GM12878 (cell line): ENCODE data around the gene GBA2. TPM values are rescaled to one million over a fixed set of nuclear protein-coding genes. Genes with fewer than 3 reads are reported as not detected.
A peak's percentile ranks its signal among the peaks of the same experiment; 100 is the strongest.

Experiments used
- ATAC-seq: fragments of 200-7000 bp; cut with Tn5 transposase; 3 replicates; pipeline ENCODE4 v1.9.1; 2020; ENCODE audit warnings: mild to moderate bottlenecking, moderate library complexity
- BruUV-seq: library from RNA; stranded (reverse); fragments of 400-500 nt; replicated peaks from 2 replicates; lab custom pipeline; 2021; lab: Mats Ljungman, UMichigan
- CTCF ChIA-PET: fragments of 300-600 bp; sonication (Branson Sonifier 250); formaldehyde crosslinking; extraction: SDS; loops from one replicate; lab custom pipeline; 2021; ENCODE audit warnings: inconsistent platforms; lab: Yijun Ruan, JAX
- POLR2A ChIA-PET: fragments of 350-600 bp; formaldehyde crosslinking; extraction: SDS; loops from one replicate; lab custom pipeline; 2021; ENCODE audit warnings: inconsistent platforms; lab: Charles Lee
- RAD21 ChIA-PET: fragments of 300-600 bp; sonication (Branson Sonifier 250); formaldehyde crosslinking; loops from one replicate; lab custom pipeline; 2023; ENCODE audit warnings: antibody characterized with exemption; ENCODE audit not compliant: unreplicated experiment; lab: Charles Lee
- SMC1A ChIA-PET: fragments of 300-600 bp; sonication (Branson Sonifier 250); formaldehyde crosslinking; loops from one replicate; lab custom pipeline; 2023; ENCODE audit not compliant: unreplicated experiment, uncharacterized antibody; lab: Charles Lee
- DNase-seq: peaks from one replicate; pipeline ENCODE4 v3.0.0-alpha.2; 2011; ENCODE audit warnings: low read depth, low spot score
- FAIRE-seq: peaks from 3 replicates; lab custom pipeline; 2011; peaks lifted over from hg19 to GRCh38; lab: Jason Lieb, UNC
- H2AFZ ChIP-seq: 2 replicates; pipeline ENCODE4 v1.6.0; 2011; ENCODE audit warnings: low read depth, low read length, control low read depth; ENCODE audit not compliant: control insufficient read depth
- H3K27ac ChIP-seq: 2 replicates; pipeline ENCODE4 v1.5.1; 2011; ENCODE audit warnings: control low read depth; ENCODE audit not compliant: control insufficient read depth, insufficient read depth
- H3K27me3 ChIP-seq, 2 experiments: replicated peaks in 1 of 2; 2 replicates each; pipeline versions ENCODE4 v1.6.0 to v1.6.1; 2011; ENCODE audit warnings: low read length in 1 of 2; ENCODE audit not compliant: control insufficient read depth in 2 of 2, insufficient read depth in 2 of 2
- H3K36me3 ChIP-seq, 2 experiments: 2 replicates each; pipeline ENCODE4 v1.5.1; 2011; ENCODE audit warnings: low read length in 1 of 2; ENCODE audit not compliant: control insufficient read depth in 2 of 2, insufficient read depth in 2 of 2
- H3K4me1 ChIP-seq: 2 replicates; pipeline ENCODE4 v1.6.1; 2011; ENCODE audit warnings: mild to moderate bottlenecking, low read length, moderate library complexity, mixed read lengths; ENCODE audit not compliant: control insufficient read depth, insufficient read depth
- H3K4me2 ChIP-seq: 2 replicates; pipeline ENCODE4 v1.6.0; 2011; ENCODE audit warnings: control low read depth; ENCODE audit not compliant: control insufficient read depth, insufficient read depth
- H3K4me3 ChIP-seq: fragments of 200-600 bp; sonication (generic); 2 replicates; pipeline ENCODE4 v1.5.1; 2016
- H3K79me2 ChIP-seq: 2 replicates; pipeline ENCODE4 v1.6.0; 2011; ENCODE audit warnings: low read length; ENCODE audit not compliant: control insufficient read depth, insufficient read depth
- H3K9ac ChIP-seq: 2 replicates; pipeline ENCODE4 v1.8.0; 2011; ENCODE audit warnings: low read length, control low read depth, mixed read lengths; ENCODE audit not compliant: control insufficient read depth, insufficient read depth
- H3K9me3 ChIP-seq: replicated peaks from 3 replicates; pipeline ENCODE4 v1.5.1; 2011; ENCODE audit warnings: mild to moderate bottlenecking, low read length; ENCODE audit not compliant: control insufficient read depth, insufficient read depth
- H4K20me1 ChIP-seq: 2 replicates; pipeline ENCODE4 v1.6.0; 2011; ENCODE audit not compliant: control insufficient read depth, insufficient read depth
- BHLHE40 ChIP-seq, 2 experiments: fragments of 450-650 bp in 1 of 2; IDR thresholded peaks; 2 replicates each; pipeline ENCODE4 v1.6.1; 2011 to 2017; ENCODE audit warnings: low read depth in 2 of 2, borderline replicate concordance in 1 of 2, improper control_type of control experiment in 1 of 2, low read length in 1 of 2, mild to moderate bottlenecking in 1 of 2
- CEBPB ChIP-seq, 2 experiments: fragments of 150-350 bp in 1 of 2; IDR thresholded peaks; 2 replicates each; pipeline ENCODE4 v1.6.1; 2012 to 2014; ENCODE audit warnings: low read depth in 2 of 2, low read length in 2 of 2, borderline replicate concordance in 1 of 2, inconsistent platforms in 1 of 2
- CHD4 ChIP-seq: fragments of 200-600 bp; sonication (generic); IDR thresholded peaks from 2 replicates; pipeline ENCODE4 v1.6.1; 2016; ENCODE audit warnings: mild to moderate bottlenecking
- FOS ChIP-seq: IDR thresholded peaks from 3 replicates; pipeline ENCODE4 v1.6.1; 2011; ENCODE audit warnings: borderline replicate concordance; ENCODE audit not compliant: insufficient read length; ENCODE audit errors: extremely low read depth
- HDAC2 ChIP-seq: fragments of 200-600 bp; sonication (generic); IDR thresholded peaks from 2 replicates; pipeline ENCODE4 v1.6.1; 2017
- MEF2B ChIP-seq: fragments of 450-650 bp; IDR thresholded peaks from 2 replicates; pipeline ENCODE4 v1.6.1; 2018; ENCODE audit warnings: mild to moderate bottlenecking, moderate library complexity; ENCODE audit not compliant: partially characterized antibody, poor library complexity, severe bottlenecking
- MTA3 ChIP-seq: IDR thresholded peaks from 2 replicates; pipeline ENCODE4 v1.6.1; 2012; ENCODE audit warnings: low read length, inconsistent platforms, borderline replicate concordance
- MXI1 ChIP-seq: fragments of 150-350 bp; IDR thresholded peaks from 2 replicates; pipeline ENCODE4 v1.6.1; 2011; ENCODE audit warnings: low read depth, mild to moderate bottlenecking, inconsistent platforms, low read length, improper control_type of control experiment
- NFXL1 ChIP-seq: fragments of 450-650 bp; IDR thresholded peaks from 2 replicates; pipeline ENCODE4 v1.6.1; 2017; ENCODE audit warnings: antibody characterized with exemption, mild to moderate bottlenecking, borderline replicate concordance
- NR2C2 ChIP-seq: IDR thresholded peaks from 2 replicates; pipeline ENCODE4 v1.6.1; 2011; ENCODE audit warnings: borderline replicate concordance, low read depth; ENCODE audit not compliant: control insufficient read depth, insufficient read length
- ZNF24 ChIP-seq: fragments of 450-650 bp; IDR thresholded peaks from 2 replicates; pipeline ENCODE4 v1.6.1; 2017; ENCODE audit warnings: antibody characterized with exemption, mild to moderate bottlenecking
- WGBS: methylation state at CpG from one replicate; pipeline ENCODE4 v1.1.6; 2016; ENCODE audit warnings: low lambda C conversion rate; ENCODE audit not compliant: insufficient replicate concordance, insufficient coverage; ENCODE audit errors: missing lambda C conversion rate; 5-methylcytosine and 5-hydroxymethylcytosine counted together
- in situ Hi-C: fragments of 300-500 bp; cut with MboI; formaldehyde crosslinking; loops from 9 replicates; pipeline ENCODE4 v1.14.3; 2018; ENCODE audit warnings: mixed read lengths
- intact Hi-C: fragments of 100-400 bp; cut with micrococcal nuclease; formaldehyde crosslinking; loops from one replicate; pipeline ENCODE4 v1.14.2; 2022; ENCODE audit not compliant: unreplicated experiment
- polyA plus RNA-seq, 11 experiments: library from polyadenylated mRNA; depleted of rRNA in 4 of 11; unstranded in 6 of 11; stranded (reverse) in 5 of 11; fragments of >200 nt; fragmentation: Nextera tagmentation in 4 of 11; fragmentation: Illumina TruSeq in 1 of 11; extraction: Ambion mirVana in 4 of 11; extraction: Trizol in 1 of 11; gene quantifications; 1 replicate in 1 of 11; 2 replicates in 10 of 11; pipeline versions ENCODE4 v1.2.1 to v1.2.3, GENCODE V29; 2011 to 2016; ENCODE audit warnings: inconsistent platforms in 2 of 11, missing spikeins in 2 of 11, low read depth in 1 of 11
- total RNA-seq, 4 experiments: library from RNA; depleted of rRNA in 3 of 4; stranded (reverse); fragments of >200 nt in 3 of 4; fragmentation: Illumina TruSeq in 1 of 4; extraction: Trizol in 1 of 4; gene quantifications; 2 replicates each; pipeline versions ENCODE4 v1.2.1 to v1.2.3, GENCODE V29; 2013 to 2021
- TF ChIP-seq, protein P1 (sequence below): IDR thresholded peaks from 2 replicates; pipeline ENCODE4 v1.6.1; 2012; ENCODE audit warnings: low read depth, low read length, improper control_type of control experiment
- TF ChIP-seq, protein P2 (sequence below): IDR thresholded peaks from 2 replicates; pipeline ENCODE4 v1.6.1; 2012; ENCODE audit warnings: improper control_type of control experiment, low read depth, low read length; ENCODE audit not compliant: insufficient replicate concordance
- TF ChIP-seq, protein P3 (sequence below): IDR thresholded peaks from 2 replicates; pipeline ENCODE4 v1.6.1; 2011; ENCODE audit warnings: borderline replicate concordance, low read depth, mild to moderate bottlenecking, moderate library complexity, low read length; ENCODE audit not compliant: insufficient read depth, poor library complexity, severe bottlenecking
- TF ChIP-seq, protein P4 (sequence below): IDR thresholded peaks from 2 replicates; pipeline ENCODE4 v1.6.1; 2012; ENCODE audit warnings: low read length, inconsistent platforms

The GBA2 gene
- total and polyA plus RNA-seq, 10 of the 15 experiments (the other 5 are each of a cell fraction or from before 2014, with no cell fraction given), result 15.3 to 45.1 (median 29.1) TPM

DNA sequence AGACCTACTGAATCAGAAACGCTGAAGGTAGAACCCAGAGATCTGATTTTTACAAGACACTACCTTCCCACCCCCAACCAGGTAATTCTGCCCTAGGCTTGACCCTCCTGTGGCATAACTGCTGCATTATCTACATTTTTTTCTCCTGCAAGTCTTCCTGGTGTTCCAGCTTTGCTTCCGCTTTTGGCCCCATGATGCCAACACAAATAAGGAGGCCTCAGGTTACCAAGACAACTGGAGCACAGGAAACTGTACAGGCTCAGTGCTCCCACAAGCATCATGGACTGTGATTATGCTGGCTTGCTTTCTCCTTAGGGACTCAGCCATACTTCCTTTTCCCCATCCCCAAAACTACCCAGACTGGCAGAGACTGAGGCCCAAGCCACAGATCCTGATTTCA is 11.6 kb upstream of the GBA2 start:
- Histone ChIP-seq H3K27me3 (no peaks in the 10 kb centered on the region), H2AFZ (no peak overlapping the region), H3K4me2 (peak overlapping the region; percentile 41; the same call in 1 of the 2 replicates), H3K9ac (no peak overlapping the region), H3K4me1 (peaks cover 22% of the 10 kb centered on the region), H3K9me3 (no peaks in the 10 kb centered on the region), H3K79me2 (peaks cover 35% of the 10 kb centered on the region), H3K36me3 (no peaks in the 10 kb centered on the region), H3K27ac (no peak overlapping the region), H3K4me3 (no peak overlapping the region), H4K20me1 (no peaks in the 10 kb centered on the region)
- RAD21 ChIA-PET, result interaction anchor here (0.7 to 2.2 kb wide), 4 partner anchors 32 to 124 kb away, joined by 3 to 6 read pairs (median 3); no protein-coding TSS in a partner anchor
- BruUV-seq, result TSS peak; percentile 1
- CTCF ChIA-PET, result interaction anchor here (0.7 to 1.9 kb wide), 5 partner anchors 9 to 66 kb away, joined by 3 to 5 read pairs (median 4); no protein-coding TSS in a partner anchor
- intact Hi-C loops, result no loop called here
- no peak for FAIRE-seq
- POLR2A ChIA-PET, result interaction anchor here (1.0 to 1.3 kb wide), 5 partner anchors 10 to 113 kb away, joined by 3 to 4 read pairs (median 3); no protein-coding TSS in a partner anchor
- SMC1A ChIA-PET, result interaction anchor here (0.9 to 3.2 kb wide), 8 partner anchors 13 to 66 kb away, joined by 3 to 19 read pairs (median 4); no protein-coding TSS in a partner anchor
- DNase-seq, result no peak
- in situ Hi-C loops, result no loop called here
- no peak for TF ChIP-seq MTA3
- TF ChIP-seq FOS, result no peak
- TF ChIP-seq NR2C2, result no peak
- TF ChIP-seq, protein P1, sequence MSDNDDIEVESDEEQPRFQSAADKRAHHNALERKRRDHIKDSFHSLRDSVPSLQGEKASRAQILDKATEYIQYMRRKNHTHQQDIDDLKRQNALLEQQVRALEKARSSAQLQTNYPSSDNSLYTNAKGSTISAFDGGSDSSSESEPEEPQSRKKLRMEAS, result no peak
- TF ChIP-seq BHLHE40 (IDR thresholded peaks at IDR 0.05; ENCODE audit: borderline replicate concordance in 1 of 2, low read depth in 2 of 2, low read length in 1 of 2), result no peak
- TF ChIP-seq, protein P2, sequence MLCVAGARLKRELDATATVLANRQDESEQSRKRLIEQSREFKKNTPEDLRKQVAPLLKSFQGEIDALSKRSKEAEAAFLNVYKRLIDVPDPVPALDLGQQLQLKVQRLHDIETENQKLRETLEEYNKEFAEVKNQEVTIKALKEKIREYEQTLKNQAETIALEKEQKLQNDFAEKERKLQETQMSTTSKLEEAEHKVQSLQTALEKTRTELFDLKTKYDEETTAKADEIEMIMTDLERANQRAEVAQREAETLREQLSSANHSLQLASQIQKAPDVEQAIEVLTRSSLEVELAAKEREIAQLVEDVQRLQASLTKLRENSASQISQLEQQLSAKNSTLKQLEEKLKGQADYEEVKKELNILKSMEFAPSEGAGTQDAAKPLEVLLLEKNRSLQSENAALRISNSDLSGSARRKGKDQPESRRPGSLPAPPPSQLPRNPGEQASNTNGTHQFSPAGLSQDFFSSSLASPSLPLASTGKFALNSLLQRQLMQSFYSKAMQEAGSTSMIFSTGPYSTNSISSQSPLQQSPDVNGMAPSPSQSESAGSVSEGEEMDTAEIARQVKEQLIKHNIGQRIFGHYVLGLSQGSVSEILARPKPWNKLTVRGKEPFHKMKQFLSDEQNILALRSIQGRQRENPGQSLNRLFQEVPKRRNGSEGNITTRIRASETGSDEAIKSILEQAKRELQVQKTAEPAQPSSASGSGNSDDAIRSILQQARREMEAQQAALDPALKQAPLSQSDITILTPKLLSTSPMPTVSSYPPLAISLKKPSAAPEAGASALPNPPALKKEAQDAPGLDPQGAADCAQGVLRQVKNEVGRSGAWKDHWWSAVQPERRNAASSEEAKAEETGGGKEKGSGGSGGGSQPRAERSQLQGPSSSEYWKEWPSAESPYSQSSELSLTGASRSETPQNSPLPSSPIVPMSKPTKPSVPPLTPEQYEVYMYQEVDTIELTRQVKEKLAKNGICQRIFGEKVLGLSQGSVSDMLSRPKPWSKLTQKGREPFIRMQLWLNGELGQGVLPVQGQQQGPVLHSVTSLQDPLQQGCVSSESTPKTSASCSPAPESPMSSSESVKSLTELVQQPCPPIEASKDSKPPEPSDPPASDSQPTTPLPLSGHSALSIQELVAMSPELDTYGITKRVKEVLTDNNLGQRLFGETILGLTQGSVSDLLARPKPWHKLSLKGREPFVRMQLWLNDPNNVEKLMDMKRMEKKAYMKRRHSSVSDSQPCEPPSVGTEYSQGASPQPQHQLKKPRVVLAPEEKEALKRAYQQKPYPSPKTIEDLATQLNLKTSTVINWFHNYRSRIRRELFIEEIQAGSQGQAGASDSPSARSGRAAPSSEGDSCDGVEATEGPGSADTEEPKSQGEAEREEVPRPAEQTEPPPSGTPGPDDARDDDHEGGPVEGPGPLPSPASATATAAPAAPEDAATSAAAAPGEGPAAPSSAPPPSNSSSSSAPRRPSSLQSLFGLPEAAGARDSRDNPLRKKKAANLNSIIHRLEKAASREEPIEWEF, result no peak
- TF ChIP-seq ZNF24, result no peak
- TF ChIP-seq, protein P3, sequence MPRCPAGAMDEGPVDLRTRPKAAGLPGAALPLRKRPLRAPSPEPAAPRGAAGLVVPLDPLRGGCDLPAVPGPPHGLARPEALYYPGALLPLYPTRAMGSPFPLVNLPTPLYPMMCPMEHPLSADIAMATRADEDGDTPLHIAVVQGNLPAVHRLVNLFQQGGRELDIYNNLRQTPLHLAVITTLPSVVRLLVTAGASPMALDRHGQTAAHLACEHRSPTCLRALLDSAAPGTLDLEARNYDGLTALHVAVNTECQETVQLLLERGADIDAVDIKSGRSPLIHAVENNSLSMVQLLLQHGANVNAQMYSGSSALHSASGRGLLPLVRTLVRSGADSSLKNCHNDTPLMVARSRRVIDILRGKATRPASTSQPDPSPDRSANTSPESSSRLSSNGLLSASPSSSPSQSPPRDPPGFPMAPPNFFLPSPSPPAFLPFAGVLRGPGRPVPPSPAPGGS, result no peak
- TF ChIP-seq, protein P4, sequence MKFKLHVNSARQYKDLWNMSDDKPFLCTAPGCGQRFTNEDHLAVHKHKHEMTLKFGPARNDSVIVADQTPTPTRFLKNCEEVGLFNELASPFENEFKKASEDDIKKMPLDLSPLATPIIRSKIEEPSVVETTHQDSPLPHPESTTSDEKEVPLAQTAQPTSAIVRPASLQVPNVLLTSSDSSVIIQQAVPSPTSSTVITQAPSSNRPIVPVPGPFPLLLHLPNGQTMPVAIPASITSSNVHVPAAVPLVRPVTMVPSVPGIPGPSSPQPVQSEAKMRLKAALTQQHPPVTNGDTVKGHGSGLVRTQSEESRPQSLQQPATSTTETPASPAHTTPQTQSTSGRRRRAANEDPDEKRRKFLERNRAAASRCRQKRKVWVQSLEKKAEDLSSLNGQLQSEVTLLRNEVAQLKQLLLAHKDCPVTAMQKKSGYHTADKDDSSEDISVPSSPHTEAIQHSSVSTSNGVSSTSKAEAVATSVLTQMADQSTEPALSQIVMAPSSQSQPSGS, result no peak
- TF ChIP-seq HDAC2, result no peak
- TF ChIP-seq CEBPB (IDR thresholded peaks at IDR 0.05; ENCODE audit: borderline replicate concordance in 1 of 2, low read depth in 2 of 2, low read length in 2 of 2), result no peak
- no peak for TF ChIP-seq NFXL1
- no peak for TF ChIP-seq MEF2B
- no peak for TF ChIP-seq CHD4
- TF ChIP-seq MXI1, result no peak
- WGBS, result 97% methylated on average over 2 of the region's 2 CpGs
- ATAC-seq, result no peak
